KMS-11 (cell line): Measurements from ENCODE around the gene CADM3.

Source experiments
- H2AFZ ChIP-seq: fragments of 200-600 bp; sonication (generic); 2 replicates; pipeline ENCODE4 v1.6.1; 2016; ENCODE audit warnings: antibody characterized with exemption, mixed run types, low read depth
- H3K27ac ChIP-seq: fragments of 200-600 bp; sonication (generic); 2 replicates; pipeline ENCODE4 v1.6.1; 2016; ENCODE audit warnings: mild to moderate bottlenecking, mixed run types
- H3K27me3 ChIP-seq: fragments of 200-600 bp; sonication (generic); 2 replicates; pipeline ENCODE4 v1.6.1; 2017; ENCODE audit warnings: mild to moderate bottlenecking, low read depth, mixed run types, moderate library complexity; ENCODE audit not compliant: insufficient read depth
- H3K36me3 ChIP-seq: fragments of 200-600 bp; sonication (generic); 2 replicates; pipeline ENCODE4 v1.6.1; 2017; ENCODE audit warnings: mild to moderate bottlenecking, mixed run types; ENCODE audit not compliant: insufficient read depth
- H3K4me1 ChIP-seq: fragments of 200-600 bp; sonication (generic); 2 replicates; pipeline ENCODE4 v1.6.1; 2016; ENCODE audit warnings: mild to moderate bottlenecking, low read depth, mixed run types; ENCODE audit not compliant: poor library complexity, severe bottlenecking
- H3K4me2 ChIP-seq: fragments of 200-600 bp; sonication (generic); 2 replicates; pipeline ENCODE4 v1.7.0; 2016; ENCODE audit warnings: mild to moderate bottlenecking, mixed run types
- H3K4me3 ChIP-seq: fragments of 200-600 bp; sonication (generic); IDR thresholded peaks from 2 replicates; pipeline ENCODE4 v1.6.1; 2017; ENCODE audit warnings: low read depth, low read length, mixed read lengths; ENCODE audit not compliant: insufficient read depth
- H3K79me2 ChIP-seq: fragments of 200-600 bp; sonication (generic); 2 replicates; pipeline ENCODE4 v1.6.1; 2016; ENCODE audit warnings: low read depth, mixed run types; ENCODE audit not compliant: insufficient read depth
- H3K9ac ChIP-seq: fragments of 200-600 bp; sonication (generic); 2 replicates; pipeline ENCODE4 v1.6.1; 2016; ENCODE audit warnings: mild to moderate bottlenecking, mixed run types
- H4K20me1 ChIP-seq: fragments of 200-600 bp; sonication (generic); 2 replicates; pipeline ENCODE4 v1.6.1; 2016; ENCODE audit warnings: mild to moderate bottlenecking, mixed run types; ENCODE audit not compliant: insufficient read depth
- TF ChIP-seq, protein P1 (sequence below): fragments of 200-600 bp; sonication (generic); conservative IDR thresholded peaks from 2 replicates; pipeline ENCODE4 v1.6.1; 2017; ENCODE audit warnings: low read depth, mild to moderate bottlenecking, antibody characterized with exemption, low read length, moderate library complexity, mixed read lengths

CADM3 gene

DNA sequence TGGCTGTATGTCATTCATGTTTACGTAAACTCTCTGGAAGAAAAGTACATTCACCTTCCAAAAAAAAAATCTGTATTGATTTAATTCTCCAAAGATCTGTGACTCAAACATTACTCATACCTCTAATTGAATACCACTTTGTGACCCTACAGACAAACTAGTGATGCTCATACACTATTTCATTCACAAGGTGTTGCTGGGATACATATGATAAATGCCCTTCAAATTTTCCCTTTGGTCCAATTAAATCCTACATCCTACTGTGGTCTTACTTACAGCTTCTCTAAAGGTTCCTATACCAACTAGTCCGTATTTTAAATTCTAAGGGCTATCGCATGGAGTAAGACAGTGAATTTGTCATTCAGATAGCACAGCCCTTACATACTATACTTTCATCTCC is 26.8 kb upstream of the CADM3 start:
- Histone ChIP-seq H2AFZ (no peak overlapping the region), H3K4me1 (no peaks in the 10 kb centered on the region), H3K4me3 (no peak overlapping the region), H4K20me1 (no peaks in the 10 kb centered on the region), H3K79me2 (no peaks in the 10 kb centered on the region), H3K27ac (no peak overlapping the region), H3K27me3 (no peaks in the 10 kb centered on the region), H3K9ac (no peak overlapping the region), H3K4me2 (no peak overlapping the region), H3K36me3 (no peaks in the 10 kb centered on the region)
- TF ChIP-seq, protein P1, sequence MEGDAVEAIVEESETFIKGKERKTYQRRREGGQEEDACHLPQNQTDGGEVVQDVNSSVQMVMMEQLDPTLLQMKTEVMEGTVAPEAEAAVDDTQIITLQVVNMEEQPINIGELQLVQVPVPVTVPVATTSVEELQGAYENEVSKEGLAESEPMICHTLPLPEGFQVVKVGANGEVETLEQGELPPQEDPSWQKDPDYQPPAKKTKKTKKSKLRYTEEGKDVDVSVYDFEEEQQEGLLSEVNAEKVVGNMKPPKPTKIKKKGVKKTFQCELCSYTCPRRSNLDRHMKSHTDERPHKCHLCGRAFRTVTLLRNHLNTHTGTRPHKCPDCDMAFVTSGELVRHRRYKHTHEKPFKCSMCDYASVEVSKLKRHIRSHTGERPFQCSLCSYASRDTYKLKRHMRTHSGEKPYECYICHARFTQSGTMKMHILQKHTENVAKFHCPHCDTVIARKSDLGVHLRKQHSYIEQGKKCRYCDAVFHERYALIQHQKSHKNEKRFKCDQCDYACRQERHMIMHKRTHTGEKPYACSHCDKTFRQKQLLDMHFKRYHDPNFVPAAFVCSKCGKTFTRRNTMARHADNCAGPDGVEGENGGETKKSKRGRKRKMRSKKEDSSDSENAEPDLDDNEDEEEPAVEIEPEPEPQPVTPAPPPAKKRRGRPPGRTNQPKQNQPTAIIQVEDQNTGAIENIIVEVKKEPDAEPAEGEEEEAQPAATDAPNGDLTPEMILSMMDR, result no peak

DNA sequence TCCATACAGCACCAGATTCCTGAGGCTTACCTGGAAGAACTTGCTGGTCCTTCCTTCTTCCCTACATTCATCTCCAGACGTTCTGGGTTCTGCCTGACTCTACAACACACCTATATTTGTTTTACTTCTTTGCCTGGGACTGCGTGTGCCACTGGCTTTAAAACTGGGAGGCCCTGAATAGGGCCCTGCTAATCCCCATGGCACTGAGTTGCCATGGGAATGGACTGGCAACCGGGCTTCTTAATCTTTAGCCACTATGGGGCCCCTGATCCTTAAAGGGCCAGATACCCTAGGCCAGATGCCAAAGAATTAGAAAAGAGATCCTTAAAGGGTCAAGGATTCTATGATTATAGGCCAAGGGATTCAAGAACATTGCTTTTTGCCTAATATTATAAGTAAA is 24.4 kb upstream of the CADM3 start:
- Histone ChIP-seq H3K36me3 (no peaks in the 10 kb centered on the region), H3K27ac (no peak overlapping the region), H3K27me3 (no peaks in the 10 kb centered on the region), H2AFZ (no peak overlapping the region), H3K79me2 (no peaks in the 10 kb centered on the region), H3K4me1 (peaks cover 1% of the 10 kb centered on the region), H3K9ac (no peak overlapping the region), H3K4me3 (no peak overlapping the region), H4K20me1 (no peaks in the 10 kb centered on the region), H3K4me2 (no peak overlapping the region)
- TF ChIP-seq, protein P1, result no peak

- Histone ChIP-seq H3K9ac (no peak overlapping the region), H3K4me3 (no peak overlapping the region), H3K27me3 (no peaks in the 10 kb centered on the region), H3K79me2 (no peaks in the 10 kb centered on the region), H2AFZ (no peak overlapping the region), H3K36me3 (no peaks in the 10 kb centered on the region), H3K4me1 (peaks cover 3% of the 10 kb centered on the region), H4K20me1 (no peaks in the 10 kb centered on the region), H3K4me2 (no peak overlapping the region), H3K27ac (no peak overlapping the region)
- TF ChIP-seq, protein P1, result no peak
Measured at GRCh38 chr1:159152031-159152430, 19.4 kb upstream of the CADM3 start.

DNA sequence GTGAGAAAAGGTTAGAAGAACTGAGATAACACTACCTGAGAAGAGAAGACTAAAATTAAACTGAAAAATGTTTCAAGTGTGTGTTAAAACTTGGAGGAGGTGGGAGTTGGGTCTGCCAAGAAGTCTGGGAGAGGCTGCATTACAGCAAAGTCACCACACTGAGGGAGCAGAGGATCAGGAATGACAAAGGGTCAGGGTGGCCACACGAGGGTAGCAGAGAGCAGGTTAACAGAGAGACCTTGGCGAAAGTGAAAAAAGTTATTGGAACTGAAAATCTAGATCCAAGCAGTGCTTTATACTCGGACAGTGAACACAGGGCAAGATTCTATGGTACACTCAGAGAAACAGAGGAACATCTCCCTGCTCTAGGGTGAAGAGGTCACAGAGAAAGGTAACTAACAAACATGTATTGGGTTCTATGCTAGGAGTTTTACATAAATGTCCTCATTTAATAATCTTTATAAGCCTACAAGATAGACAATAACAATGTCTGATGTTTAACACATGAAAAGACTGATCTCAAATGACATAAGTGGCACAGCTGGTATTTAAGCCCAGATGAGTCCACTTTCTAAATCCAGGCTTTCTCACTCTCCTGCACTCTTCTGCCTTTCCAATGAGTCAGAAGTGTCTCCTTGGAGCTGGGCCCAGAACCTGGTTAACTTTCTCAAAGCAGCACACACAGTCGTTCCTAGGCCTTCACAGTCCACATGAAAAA is 10.3 kb upstream of the CADM3 start:
- TF ChIP-seq, protein P1, result peak; percentile 99
- peak overlapping the region; percentile 6; the same call in 1 of the 2 replicates for H3K4me2 ChIP-seq
- H3K27me3 ChIP-seq, result no peaks in the 10 kb centered on the region
- no peak overlapping the region for H3K4me3 ChIP-seq
- no peaks in the 10 kb centered on the region for H3K36me3 ChIP-seq
- no peaks in the 10 kb centered on the region for H3K79me2 ChIP-seq
- no peak overlapping the region for H3K9ac ChIP-seq
- no peaks in the 10 kb centered on the region for H4K20me1 ChIP-seq
- H3K27ac ChIP-seq, result no peak overlapping the region
- H3K4me1 ChIP-seq, result peaks cover 5% of the 10 kb centered on the region
- no peak overlapping the region; the same call in 1 of the 2 replicates for H2AFZ ChIP-seq
